Hematopoietic multipotent progenitor cell treated with erythropoietin and hydrocortisone succinate and interleukin-3 and kit ligand, for 8 days (in vitro differentiated cells): ENCODE measurements around the gene RPL32.
A peak's percentile ranks its signal among the peaks of the same experiment; 100 is the strongest.
"Not testable (repeated sequence)": the region's sequence is repeated elsewhere in the genome, so short reads cannot be mapped to it uniquely, and the experiment has no call there.

Source experiments
- DNase-seq: peaks from one replicate; pipeline ENCODE4 v3.0.0-alpha.2; 2015

The RPL32 gene

GRCh38 chr3:12803371-12803770 is 38.0 kb downstream of the RPL32 start:
- DNase-seq, result no peak

- DNase-seq, result peak; percentile 14
Measured at GRCh38 chr3:12799525-12800440, 41.6 kb downstream of the RPL32 start.

DNA sequence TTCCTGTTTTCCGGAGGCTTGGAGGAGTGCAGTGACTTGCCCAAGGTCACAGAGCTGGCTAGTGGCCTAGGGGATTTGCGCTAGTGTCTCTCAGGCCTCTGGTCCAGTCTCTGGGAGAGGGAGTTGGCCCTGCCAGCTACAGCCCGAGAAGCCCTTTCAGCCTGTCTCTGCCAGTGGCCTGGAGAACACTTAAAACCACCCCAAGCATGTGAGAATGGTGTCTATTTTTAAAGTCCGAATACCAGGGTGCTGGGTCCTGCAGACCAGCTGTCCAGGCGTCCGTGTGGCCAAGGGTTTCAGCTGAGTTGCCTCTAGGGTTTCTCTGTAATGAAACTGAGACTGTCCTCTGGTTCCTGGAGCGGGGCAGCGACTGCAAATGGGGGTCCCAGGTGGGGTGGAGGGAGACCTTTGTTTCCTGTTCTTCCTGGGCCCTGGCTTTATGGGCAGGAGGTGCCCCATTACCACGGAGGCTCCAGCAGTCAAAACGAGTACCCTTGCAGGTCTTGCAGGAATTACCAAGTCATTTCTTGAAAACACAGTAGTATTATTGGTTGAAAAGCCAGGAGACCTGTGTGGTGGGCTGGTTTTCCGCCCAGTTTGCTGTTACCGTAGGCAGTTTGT is 42.7 kb downstream of the RPL32 start:
- no peak for DNase-seq

DNA sequence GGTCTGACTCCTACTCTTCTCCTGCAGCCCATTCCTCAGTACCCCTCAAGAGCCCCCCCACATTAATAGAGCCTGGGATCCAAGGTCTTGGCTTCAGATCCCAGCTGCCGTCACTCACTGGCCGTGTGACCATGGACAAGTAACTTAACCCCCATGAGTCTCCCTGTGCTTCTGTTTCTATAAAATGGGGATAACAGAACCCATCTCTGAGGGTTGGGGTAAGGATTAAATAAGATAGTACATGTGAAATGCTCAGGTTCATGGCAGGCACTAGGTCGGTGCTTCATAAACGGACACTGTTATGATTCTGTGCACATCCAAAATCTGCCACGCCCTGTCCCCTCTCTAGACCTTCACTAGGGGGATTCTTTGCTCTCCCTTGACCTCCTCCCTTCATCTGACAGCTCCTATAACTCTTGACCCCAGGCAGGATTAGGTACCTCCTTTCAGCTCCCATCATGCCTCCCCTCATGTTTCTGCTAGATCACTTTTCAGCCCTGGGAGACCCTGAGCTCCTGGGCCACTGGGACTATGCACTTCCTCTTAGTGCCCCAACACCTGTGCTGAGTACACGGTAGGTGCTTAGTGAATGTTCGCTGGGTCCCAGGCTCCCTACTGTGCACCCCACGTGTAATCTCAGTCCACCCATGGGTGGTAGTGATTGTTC is 43.3 kb downstream of the RPL32 start:
- DNase-seq, result no peak

- no peak for DNase-seq
Measured at GRCh38 chr3:12797124-12797891, 44.1 kb downstream of the RPL32 start.

DNA sequence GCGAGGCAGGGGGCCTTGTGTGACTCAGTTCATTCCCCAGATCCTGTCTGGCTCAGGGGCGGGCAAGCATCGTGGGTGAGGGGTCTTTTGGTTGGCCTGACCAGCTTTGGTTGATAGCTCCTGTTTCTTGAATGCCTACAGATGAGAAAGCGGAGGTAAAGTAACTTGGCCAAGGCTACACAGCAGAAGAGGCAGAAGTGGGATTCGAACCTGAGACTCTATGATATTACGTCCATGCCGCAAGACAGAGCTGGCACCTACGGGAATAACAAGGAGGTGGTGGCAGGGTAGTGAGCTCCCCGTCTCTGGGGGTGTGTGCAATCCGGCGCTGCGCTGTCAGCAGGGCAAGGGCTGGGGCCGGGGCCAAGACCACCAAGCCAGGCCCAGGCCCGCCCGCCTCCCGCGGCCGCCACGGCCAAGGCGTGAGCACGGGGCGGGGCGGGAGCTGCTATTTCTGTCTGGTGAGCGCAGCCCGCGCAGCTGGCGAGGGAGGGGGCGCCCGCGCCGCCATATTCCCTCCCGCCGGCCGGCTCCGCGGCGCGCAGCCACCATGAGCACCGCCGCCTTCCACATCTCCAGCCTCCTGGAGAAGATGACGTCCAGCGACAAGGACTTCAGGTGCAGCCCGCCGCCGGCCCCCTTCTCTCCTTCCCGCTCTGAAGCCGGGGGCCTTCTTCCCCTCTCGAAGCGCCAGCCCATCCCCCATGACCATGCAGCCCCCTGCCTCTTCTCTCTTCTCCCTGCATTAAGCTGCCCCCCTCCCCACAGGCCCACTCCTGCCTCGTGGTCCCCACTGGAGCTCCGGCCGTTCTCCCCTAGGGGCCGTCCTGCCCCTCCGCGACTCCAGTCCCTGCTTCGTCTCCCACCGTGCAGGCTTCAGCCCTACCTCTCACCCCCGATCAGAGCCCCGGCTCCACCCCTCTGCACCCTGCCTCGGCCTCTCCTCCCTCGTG is 44.9 kb downstream of the RPL32 start, which contains the start of gene CAND2:
CAND2 (plus strand) TSS at position 510 of the 953 bp plus-strand sequence; CDS start at position 551, 41 bp downstream.
- DNase-seq, result peak; percentile 43

- no peak for DNase-seq
Measured at GRCh38 chr3:12793701-12794100, 47.7 kb downstream of the RPL32 start.

- DNase-seq, result no peak
Measured at GRCh38 chr3:12791430-12791829, 49.9 kb downstream of the RPL32 start.

DNA sequence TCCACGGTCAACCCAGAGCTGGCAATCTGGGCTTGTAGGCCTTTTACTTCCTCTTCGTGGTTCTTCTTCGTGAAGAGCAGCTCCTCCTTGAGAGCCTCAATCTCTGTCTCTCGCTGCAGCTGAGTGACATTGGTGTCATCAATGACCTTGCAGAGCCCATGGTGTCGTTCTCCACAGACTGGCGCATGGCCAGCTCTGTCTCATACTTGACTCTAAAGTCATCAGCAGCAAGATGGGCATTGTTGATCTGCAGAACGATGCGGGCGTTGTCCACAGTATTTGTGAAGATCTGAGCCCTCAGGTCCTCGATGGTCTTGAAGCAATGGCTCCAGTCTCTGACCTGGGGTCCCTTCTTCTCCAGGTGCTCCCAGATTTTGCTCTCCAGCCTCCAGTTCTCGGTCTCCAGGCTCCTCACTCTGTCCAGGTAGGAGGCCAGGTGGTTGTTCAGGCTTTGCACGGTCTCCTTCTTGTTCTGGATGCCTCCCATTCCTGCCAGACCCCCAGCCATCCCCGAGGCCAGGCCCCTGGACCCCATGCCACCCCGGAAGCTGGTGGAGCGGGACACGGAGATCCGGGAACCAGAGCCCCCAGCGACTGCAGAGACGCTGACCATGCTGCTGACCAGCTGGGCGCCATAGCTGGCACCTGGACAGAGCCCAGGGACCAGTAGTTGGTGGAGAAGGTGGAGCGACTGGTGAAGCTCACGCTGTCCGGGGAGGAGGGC is 53.2 kb downstream of the RPL32 start:
- DNase-seq, result not testable (repeated sequence)

DNA sequence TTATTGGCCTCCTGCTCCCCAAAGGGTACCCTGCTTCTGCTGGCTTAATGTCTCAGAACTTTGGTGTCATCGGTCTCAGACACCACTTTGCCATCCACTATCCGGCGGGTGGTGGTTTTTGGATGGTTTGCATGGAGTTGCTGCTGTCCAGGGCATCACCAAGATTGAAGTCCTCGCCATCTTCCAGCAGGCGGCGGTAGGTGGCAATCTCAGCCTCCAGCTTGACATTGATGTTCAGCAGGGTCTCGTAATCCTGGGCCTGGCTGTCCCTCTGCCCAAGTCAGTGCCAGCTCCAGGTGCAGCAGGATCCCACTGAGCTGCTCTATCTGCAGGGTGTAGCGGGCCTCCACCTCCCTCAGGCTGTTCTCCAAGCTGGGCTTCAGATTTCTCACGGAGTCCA is 54.0 kb downstream of the RPL32 start:
- DNase-seq, result peak; percentile 73

- no peak for DNase-seq
Measured at GRCh38 chr3:12785096-12785495, 56.3 kb downstream of the RPL32 start.
